ENCODE measurements around the gene LGR5. TPM values are rescaled to one million over a fixed set of nuclear protein-coding genes. Genes with fewer than 3 reads are reported as not detected.

LGR5 gene, protein sequence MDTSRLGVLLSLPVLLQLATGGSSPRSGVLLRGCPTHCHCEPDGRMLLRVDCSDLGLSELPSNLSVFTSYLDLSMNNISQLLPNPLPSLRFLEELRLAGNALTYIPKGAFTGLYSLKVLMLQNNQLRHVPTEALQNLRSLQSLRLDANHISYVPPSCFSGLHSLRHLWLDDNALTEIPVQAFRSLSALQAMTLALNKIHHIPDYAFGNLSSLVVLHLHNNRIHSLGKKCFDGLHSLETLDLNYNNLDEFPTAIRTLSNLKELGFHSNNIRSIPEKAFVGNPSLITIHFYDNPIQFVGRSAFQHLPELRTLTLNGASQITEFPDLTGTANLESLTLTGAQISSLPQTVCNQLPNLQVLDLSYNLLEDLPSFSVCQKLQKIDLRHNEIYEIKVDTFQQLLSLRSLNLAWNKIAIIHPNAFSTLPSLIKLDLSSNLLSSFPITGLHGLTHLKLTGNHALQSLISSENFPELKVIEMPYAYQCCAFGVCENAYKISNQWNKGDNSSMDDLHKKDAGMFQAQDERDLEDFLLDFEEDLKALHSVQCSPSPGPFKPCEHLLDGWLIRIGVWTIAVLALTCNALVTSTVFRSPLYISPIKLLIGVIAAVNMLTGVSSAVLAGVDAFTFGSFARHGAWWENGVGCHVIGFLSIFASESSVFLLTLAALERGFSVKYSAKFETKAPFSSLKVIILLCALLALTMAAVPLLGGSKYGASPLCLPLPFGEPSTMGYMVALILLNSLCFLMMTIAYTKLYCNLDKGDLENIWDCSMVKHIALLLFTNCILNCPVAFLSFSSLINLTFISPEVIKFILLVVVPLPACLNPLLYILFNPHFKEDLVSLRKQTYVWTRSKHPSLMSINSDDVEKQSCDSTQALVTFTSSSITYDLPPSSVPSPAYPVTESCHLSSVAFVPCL
- not detected for total RNA-seq

GRCh38 chr12:71439613-71440344 lies at the start of gene LGR5:
TSS of gene LGR5 (plus strand) at chr12:71439798. CDS start at chr12:71440081, 283 bp downstream.
- H3K4me3 Mint-ChIP-seq: peak within 1 kb of the TSS; percentile 49
- H3K36me3 Mint-ChIP-seq (ENCODE audit: low read depth): peaks cover 2% of the 10 kb centered on the region
- ATAC-seq: peak; percentile 63
- H3K9me3 Mint-ChIP-seq (ENCODE audit: insufficient read depth): peaks cover 13% of the 10 kb centered on the region
- peaks cover 66% of the 10 kb centered on the region for H3K27me3 Mint-ChIP-seq (ENCODE audit: low read depth)
- CTCF ChIA-PET: interaction anchor here (0.6 kb wide), 1 partner anchor 408 kb away, joined by 3 read pairs; no protein-coding TSS in a partner anchor
- H3K4me1 Mint-ChIP-seq (ENCODE audit: low read depth): peaks cover 23% of the 10 kb centered on the region
- DNase-seq: peak; percentile 25
- POLR2A ChIA-PET: no interaction called here
- no peak within 1 kb of the TSS for H3K27ac Mint-ChIP-seq

DNA sequence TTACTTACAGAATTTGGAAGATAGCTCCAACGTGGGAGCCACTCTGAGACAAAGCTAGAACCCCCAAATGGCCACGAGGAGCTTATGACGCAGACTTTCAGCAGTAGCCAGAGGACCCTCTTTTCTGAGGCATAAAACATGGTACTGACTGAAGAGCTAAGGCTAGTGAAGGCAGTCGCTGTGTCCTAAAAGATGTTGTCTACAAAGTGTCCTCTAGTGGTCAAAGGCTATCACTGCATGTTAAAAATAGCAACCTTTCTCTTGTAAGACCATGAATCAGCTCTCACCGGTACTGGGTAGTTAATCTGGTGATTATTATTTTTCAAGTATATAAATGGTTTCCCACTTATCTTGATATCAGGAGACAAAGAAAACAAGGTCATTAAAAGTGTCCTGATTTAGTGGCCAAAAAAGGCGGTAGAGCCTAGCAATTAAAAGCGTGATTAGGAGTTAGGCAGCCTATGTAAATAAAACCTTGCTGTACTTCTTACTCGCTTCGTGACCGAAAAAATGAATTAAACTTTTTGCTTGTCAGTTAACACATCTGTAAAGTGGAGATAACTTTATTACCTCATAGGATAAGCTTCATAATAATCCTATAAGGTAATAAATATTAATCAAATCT lies 47.0 kb upstream of the LGR5 start:
- ATAC-seq: peak; percentile 49
- H3K4me3 Mint-ChIP-seq: no peak overlapping the region
- POLR2A ChIA-PET: no interaction called here
- CTCF ChIA-PET: interaction anchor here (0.6 to 2.2 kb wide), 10 partner anchors 9 to 659 kb away, joined by 3 to 14 read pairs (median 6); no protein-coding TSS in a partner anchor
- DNase-seq: no peak
- H3K9me3 Mint-ChIP-seq (ENCODE audit: insufficient read depth): no peaks in the 10 kb centered on the region
- H3K27ac Mint-ChIP-seq: no peak overlapping the region
- H3K4me1 Mint-ChIP-seq (ENCODE audit: low read depth): no peaks in the 10 kb centered on the region
- H3K36me3 Mint-ChIP-seq (ENCODE audit: low read depth): no peaks in the 10 kb centered on the region
- peaks cover 2% of the 10 kb centered on the region for H3K27me3 Mint-ChIP-seq (ENCODE audit: low read depth)

- no peaks in the 10 kb centered on the region for H3K36me3 Mint-ChIP-seq (ENCODE audit: low read depth)
- no peak overlapping the region for H3K4me3 Mint-ChIP-seq
- DNase-seq: no peak
- peaks cover 2% of the 10 kb centered on the region for H3K27me3 Mint-ChIP-seq (ENCODE audit: low read depth)
- H3K4me1 Mint-ChIP-seq (ENCODE audit: low read depth): no peaks in the 10 kb centered on the region
- CTCF ChIA-PET: interaction anchor here (0.7 to 2.2 kb wide), 2 partner anchors 10 to 354 kb away, joined by 3 to 8 read pairs; no protein-coding TSS in a partner anchor
- no peak for ATAC-seq
- POLR2A ChIA-PET: no interaction called here
- H3K9me3 Mint-ChIP-seq (ENCODE audit: insufficient read depth): no peaks in the 10 kb centered on the region
- H3K27ac Mint-ChIP-seq: no peak overlapping the region
Observed at GRCh38 chr12:71393625-71394024, 46.0 kb upstream of the LGR5 start.

GRCh38 chr12:71397433-71397954 lies 42.1 kb upstream of the LGR5 start:
- Mint-ChIP-seq H3K36me3 (ENCODE audit: low read depth) (no peaks in the 10 kb centered on the region), H3K4me3 (no peak overlapping the region), H3K27ac (no peak overlapping the region), H3K27me3 (ENCODE audit: low read depth) (no peaks in the 10 kb centered on the region), H3K4me1 (ENCODE audit: low read depth) (no peaks in the 10 kb centered on the region), H3K9me3 (ENCODE audit: insufficient read depth) (no peaks in the 10 kb centered on the region)
- no peak for DNase-seq
- no peak for ATAC-seq
- CTCF ChIA-PET: no interaction called here
- POLR2A ChIA-PET: no interaction called here

DNA sequence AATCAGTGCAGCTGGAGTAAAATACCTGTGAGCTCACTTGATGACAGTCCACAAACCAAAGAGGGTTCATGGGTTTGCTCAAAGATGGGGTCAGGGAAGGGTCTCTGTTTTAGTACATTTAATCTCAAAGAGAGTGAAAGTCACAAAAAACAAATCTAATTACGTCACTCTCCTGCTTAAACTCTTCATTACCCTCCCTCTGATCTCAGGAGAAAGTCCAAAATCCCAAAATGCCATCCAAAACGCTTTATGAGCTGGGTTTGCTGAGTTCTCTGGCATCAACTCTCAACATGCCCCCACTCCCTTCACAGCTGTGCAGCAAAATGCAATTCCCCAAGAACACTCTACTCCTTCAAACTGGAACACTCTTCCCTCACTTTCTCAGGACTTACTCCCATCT lies 40.4 kb upstream of the LGR5 start:
- H3K9me3 Mint-ChIP-seq (ENCODE audit: insufficient read depth): no peaks in the 10 kb centered on the region
- no peaks in the 10 kb centered on the region for H3K36me3 Mint-ChIP-seq (ENCODE audit: low read depth)
- no peak overlapping the region for H3K27ac Mint-ChIP-seq
- no peak overlapping the region for H3K4me3 Mint-ChIP-seq
- ChIA-PET POLR2A (no interaction called here), CTCF (interaction anchor here (0.8 kb wide), 1 partner anchor 348 kb away, joined by 3 read pairs; no protein-coding TSS in a partner anchor)
- ATAC-seq: no peak
- no peak for DNase-seq
- no peaks in the 10 kb centered on the region for H3K27me3 Mint-ChIP-seq (ENCODE audit: low read depth)
- H3K4me1 Mint-ChIP-seq (ENCODE audit: low read depth): no peaks in the 10 kb centered on the region

DNA sequence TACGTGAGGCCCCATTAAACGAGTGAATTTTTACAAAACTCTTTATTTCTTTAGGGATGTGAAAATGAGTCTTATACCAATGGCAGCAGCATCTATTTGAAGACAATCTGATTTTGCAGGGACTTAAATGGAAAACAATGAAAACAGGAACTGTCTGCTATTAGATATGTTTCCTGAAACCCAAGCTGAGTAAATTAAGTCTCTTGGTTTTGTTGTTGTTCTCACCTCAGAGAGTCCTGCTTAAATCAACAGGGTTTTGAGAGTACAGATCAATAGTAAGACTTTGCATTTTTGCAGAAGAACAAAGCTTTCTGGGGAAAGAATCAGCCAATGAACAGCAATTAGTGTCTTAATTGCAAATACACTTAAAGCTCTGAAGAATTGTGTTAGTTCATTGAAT lies 39.1 kb upstream of the LGR5 start:
- Mint-ChIP-seq H3K4me1 (ENCODE audit: low read depth) (no peaks in the 10 kb centered on the region), H3K27ac (no peak overlapping the region), H3K4me3 (no peak overlapping the region), H3K36me3 (ENCODE audit: low read depth) (no peaks in the 10 kb centered on the region), H3K27me3 (ENCODE audit: low read depth) (no peaks in the 10 kb centered on the region), H3K9me3 (ENCODE audit: insufficient read depth) (no peaks in the 10 kb centered on the region)
- ChIA-PET POLR2A (no interaction called here), CTCF (interaction anchor here (2.4 kb wide), 1 partner anchor 8 kb away, joined by 14 read pairs; no protein-coding TSS in a partner anchor)
- ATAC-seq (no peak), DNase-seq (no peak)

GRCh38 chr12:71405884-71406283 lies 33.7 kb upstream of the LGR5 start:
- H3K4me1 Mint-ChIP-seq (ENCODE audit: low read depth): no peaks in the 10 kb centered on the region
- ATAC-seq: no peak

DNA sequence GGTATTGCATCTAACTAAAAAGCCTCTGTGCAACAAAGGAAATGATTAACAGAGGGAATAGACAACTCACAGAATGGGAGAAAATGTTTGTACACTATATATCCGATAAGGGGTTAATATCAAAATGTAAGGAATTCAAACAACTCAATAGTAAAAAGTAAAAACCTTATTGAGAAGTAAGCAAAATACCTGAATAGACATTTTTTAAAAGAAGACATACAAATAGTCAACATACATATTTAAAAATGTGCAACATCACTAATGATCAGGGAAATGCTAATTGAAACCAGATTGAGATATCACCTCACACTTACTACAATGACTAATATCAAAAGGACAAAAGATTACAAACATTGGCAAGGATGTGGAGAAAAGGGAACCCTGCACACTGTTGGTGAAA lies 31.9 kb upstream of the LGR5 start:
- no peaks in the 10 kb centered on the region for H3K4me1 Mint-ChIP-seq (ENCODE audit: low read depth)
- no peaks in the 10 kb centered on the region for H3K9me3 Mint-ChIP-seq (ENCODE audit: insufficient read depth)
- ChIA-PET POLR2A (no interaction called here), CTCF (no interaction called here)
- H3K4me3 Mint-ChIP-seq: no peak overlapping the region
- H3K27me3 Mint-ChIP-seq (ENCODE audit: low read depth): peaks cover 7% of the 10 kb centered on the region
- DNase-seq: no peak
- no peak overlapping the region for H3K27ac Mint-ChIP-seq
- H3K36me3 Mint-ChIP-seq (ENCODE audit: low read depth): no peaks in the 10 kb centered on the region
- ATAC-seq: no peak

More at GRCh38 chr12:71405884-71406283, 33.7 kb upstream of the LGR5 start:
- no peaks in the 10 kb centered on the region for H3K9me3 Mint-ChIP-seq (ENCODE audit: insufficient read depth)
- POLR2A ChIA-PET: no interaction called here
- no peak overlapping the region for H3K4me3 Mint-ChIP-seq
- no peak overlapping the region for H3K27ac Mint-ChIP-seq
- no peaks in the 10 kb centered on the region for H3K36me3 Mint-ChIP-seq (ENCODE audit: low read depth)
- no peak for DNase-seq
- peaks cover 4% of the 10 kb centered on the region for H3K27me3 Mint-ChIP-seq (ENCODE audit: low read depth)
- CTCF ChIA-PET: no interaction called here

GRCh38 chr12:71410844-71411243 lies 28.8 kb upstream of the LGR5 start:
- Mint-ChIP-seq H3K4me3 (no peak overlapping the region), H3K9me3 (ENCODE audit: insufficient read depth) (no peaks in the 10 kb centered on the region), H3K4me1 (ENCODE audit: low read depth) (no peaks in the 10 kb centered on the region), H3K27ac (no peak overlapping the region), H3K36me3 (ENCODE audit: low read depth) (no peaks in the 10 kb centered on the region), H3K27me3 (ENCODE audit: low read depth) (peaks cover 9% of the 10 kb centered on the region)
- ATAC-seq (no peak), DNase-seq (no peak)
- POLR2A ChIA-PET: no interaction called here
- CTCF ChIA-PET: interaction anchor here (1.3 to 1.7 kb wide), 3 partner anchors 18 to 336 kb away, joined by 3 to 4 read pairs (median 4); no protein-coding TSS in a partner anchor

DNA sequence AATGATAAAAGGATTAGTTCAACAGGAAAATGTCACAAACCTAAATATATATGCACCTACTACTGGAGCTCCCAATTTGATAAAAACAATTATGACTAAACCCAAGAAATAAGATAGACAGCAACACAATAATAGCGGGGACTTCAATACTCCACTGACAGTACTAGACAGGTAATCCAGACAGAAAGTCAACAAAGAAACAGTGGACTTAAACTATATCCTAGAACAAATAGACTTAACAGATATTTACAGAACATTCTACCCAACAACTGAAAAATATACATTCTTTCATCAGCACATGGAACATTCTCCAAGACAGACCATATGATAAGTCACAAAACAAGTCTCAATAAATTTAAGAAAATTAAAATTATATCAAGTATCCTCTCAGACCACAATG lies 28.0 kb upstream of the LGR5 start:
- ChIA-PET POLR2A (no interaction called here), CTCF (interaction anchor here (1.3 to 1.4 kb wide), 2 partner anchors 225 to 335 kb away, joined by 3 to 4 read pairs; no protein-coding TSS in a partner anchor)
- no peak overlapping the region for H3K4me3 Mint-ChIP-seq
- ATAC-seq: no peak
- H3K27me3 Mint-ChIP-seq (ENCODE audit: low read depth): peaks cover 9% of the 10 kb centered on the region
- no peaks in the 10 kb centered on the region for H3K9me3 Mint-ChIP-seq (ENCODE audit: insufficient read depth)
- DNase-seq: no peak
- no peaks in the 10 kb centered on the region for H3K36me3 Mint-ChIP-seq (ENCODE audit: low read depth)
- no peak overlapping the region for H3K27ac Mint-ChIP-seq
- H3K4me1 Mint-ChIP-seq (ENCODE audit: low read depth): no peaks in the 10 kb centered on the region

All from activated CD8-positive, alpha-beta T cell treated with anti-CD3 and anti-CD28 coated beads, Interleukin-2, amount 10 ng/mL, durations not matched to agents 7 days and 5 days (primary cell).